GM15510 (cell line): ENCODE measurements around the gene TTLL5.

Source experiments
- POLR2A ChIP-seq: IDR thresholded peaks from 3 replicates; pipeline ENCODE4 v1.6.1; 2011; ENCODE audit warnings: borderline replicate concordance; ENCODE audit not compliant: insufficient read length; ENCODE audit errors: extremely low read depth

Gene TTLL5

DNA sequence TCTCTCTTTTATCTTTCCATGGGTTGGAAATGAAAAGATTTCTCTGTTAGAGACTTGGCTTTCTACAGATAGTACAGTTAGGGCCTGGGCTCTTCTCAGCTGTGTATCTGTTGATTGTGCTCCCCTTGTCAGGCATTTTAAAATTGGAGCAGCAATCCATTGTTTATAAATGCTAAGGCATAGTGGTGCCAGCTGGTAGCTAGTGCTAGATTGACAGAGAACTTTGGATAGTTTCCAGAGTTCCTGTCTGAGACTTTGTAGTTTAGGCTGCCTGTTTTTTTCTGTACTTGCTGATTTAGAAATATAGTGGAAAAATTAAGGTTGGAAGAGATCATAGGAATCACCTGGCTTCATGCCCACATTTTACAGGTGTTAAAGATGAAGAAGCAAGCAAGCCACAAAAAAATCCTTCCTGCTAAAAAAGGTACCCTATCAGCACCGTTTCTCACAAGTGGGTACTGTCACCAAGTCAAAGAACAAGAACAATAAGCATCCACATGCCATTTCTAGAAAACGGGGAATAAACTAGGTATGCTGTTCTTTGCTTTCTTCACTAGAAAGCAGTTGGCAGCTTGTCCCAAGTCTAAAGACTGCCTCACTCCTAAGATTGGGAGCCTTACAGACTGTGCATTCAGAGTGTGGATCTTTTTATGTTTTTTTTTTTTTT, 6.2 kb downstream of the TTLL5 start:
- TF ChIP-seq POLR2A = no peak

DNA sequence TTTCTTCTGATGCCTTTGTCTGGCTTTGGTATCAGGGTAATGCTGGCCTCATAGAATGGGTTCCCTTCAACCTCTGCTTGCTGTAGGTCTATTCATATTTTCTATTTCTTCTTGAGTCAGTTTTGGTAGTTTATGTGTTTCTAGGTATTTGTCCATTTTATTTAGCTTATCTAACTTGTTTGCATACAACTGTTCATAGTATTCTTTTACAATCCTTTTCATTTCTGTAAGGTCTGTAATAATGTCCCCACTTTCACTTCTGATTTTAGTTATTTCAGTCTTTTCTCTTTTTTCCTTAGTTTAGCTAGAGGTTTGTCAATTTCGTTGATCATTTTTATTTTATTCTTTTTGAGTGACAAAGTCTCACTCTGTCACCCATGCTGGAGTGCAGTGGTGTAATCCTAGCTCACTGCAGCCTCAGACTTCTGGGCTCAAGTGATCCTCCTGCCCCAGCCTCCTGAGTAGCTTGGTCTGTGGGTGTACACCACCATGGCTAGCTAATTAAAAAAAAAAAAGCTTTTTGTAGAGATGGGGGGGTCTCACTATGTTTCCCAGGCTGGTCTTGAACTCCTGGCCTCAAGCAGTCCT, 11.7 kb downstream of the TTLL5 start:
- no peak for TF ChIP-seq POLR2A

GRCh38 chr14:75673345-75674035, 12.4 kb downstream of the TTLL5 start:
- no peak for TF ChIP-seq POLR2A

DNA sequence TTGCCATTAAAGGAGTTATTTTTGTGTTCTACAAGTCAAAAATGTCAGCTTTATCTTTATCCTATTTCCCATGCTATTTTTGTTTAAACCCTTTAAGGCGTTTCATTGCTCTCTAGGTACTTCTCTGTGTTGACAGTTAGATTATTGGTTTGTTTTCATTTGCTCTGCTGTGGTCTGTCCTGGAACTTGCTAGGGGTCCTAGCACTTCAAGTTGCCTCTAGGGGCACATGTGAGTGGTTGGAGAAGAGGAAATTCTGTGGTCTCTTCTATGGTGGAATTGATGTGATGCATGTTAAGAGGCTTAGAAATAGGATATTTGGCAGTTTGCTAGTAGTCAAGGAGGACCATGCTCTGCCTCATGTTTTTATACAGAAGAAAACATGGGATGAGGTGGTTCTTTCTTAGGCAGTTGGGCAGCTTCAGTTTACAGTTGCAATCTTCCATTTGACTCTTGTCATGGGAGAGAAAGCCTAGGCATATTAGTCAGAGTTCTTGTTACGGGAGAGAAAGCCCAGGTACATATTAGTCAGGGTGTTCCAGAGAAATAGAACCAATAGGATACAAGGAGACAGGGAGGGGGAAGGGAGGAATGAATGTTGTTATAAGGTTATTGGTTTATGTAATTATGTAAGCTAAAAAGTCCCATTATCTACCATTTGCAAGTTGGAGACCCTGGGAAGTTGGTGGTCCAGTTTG, 14.4 kb downstream of the TTLL5 start:
- no peak for TF ChIP-seq POLR2A

DNA sequence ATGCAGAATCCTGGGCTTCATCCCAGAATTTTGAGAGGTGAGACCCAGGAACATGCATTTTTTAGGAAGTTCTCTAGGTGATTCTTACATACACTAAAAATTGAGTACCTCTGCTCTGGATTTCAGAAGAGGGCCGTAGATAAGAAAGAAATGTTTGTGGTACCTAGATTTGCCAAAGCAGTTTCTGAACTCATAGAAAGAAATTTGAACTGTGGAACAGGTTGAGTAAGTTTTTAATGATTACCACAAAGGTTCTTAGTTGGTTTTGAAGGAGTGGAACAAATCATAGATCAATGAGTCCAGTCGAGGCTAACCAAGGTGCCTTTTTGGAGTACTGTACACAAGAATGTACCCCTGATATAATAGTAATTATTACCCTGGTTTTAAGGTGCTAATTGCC, 24.9 kb downstream of the TTLL5 start:
- no peak for TF ChIP-seq POLR2A

- no peak for TF ChIP-seq POLR2A
Measured at GRCh38 chr14:75689012-75689411, 28.0 kb downstream of the TTLL5 start.

DNA sequence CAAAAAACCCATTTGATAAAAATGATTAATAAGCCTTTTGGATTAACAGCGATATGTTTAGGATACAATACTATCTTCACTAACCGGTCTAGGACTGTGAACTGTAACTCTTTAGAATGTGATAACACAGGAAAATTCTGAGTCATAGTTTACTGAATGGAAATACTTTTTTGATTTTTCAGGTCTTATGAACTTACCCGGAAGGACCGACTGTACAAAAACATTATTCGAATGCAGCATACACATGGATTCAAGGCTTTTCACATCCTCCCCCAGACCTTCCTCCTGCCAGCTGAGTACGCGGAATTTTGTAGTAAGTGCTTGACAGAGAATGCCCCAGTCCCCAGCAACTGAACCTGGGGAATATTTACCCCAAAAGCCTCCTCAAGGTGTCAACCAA, 29.0 kb downstream of the TTLL5 start:
- no peak for TF ChIP-seq POLR2A

GRCh38 chr14:75697386-75697785, 36.3 kb downstream of the TTLL5 start:
- no peak for TF ChIP-seq POLR2A

GRCh38 chr14:75697918-75698317, 36.9 kb downstream of the TTLL5 start:
- no peak for TF ChIP-seq POLR2A

DNA sequence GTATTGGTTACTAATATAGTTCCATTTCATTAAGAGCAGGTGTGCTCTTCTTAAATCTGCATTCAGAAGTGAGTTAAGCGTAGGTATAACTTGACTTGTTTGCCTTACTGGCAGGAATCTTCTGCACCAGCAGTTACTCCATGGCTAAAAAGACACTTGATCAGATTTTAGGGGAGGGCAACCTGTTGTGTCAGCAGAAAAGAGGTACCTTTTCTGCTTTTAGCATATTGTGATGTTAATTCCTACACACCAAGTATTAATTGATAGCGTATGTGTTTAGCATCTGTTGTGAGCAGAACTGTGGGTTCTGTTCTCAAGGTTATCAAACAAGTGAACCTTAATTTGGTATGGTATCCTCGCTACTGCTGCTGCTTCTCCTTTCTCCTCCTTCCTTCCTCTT, 38.3 kb downstream of the TTLL5 start:
- TF ChIP-seq POLR2A = no peak

DNA sequence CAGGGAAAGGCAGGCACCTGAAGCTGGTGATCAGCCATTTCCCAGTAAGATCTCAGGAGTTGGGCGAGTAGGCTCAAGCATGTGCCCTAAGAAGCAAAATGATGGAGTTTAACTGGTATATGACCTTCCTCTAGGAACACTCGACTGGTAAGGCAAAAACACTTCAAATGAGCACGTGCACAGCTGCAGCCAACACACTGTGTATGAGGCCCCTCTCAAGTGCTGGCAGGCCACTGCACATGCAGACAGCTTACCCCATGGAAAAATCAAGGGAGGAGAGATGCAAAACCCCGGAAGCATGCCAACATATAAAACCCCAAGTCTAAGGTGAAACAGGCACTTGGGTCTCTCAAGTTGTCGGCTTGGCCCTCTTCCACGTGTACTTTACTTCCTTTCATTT, 39.2 kb downstream of the TTLL5 start:
- no peak for TF ChIP-seq POLR2A

DNA sequence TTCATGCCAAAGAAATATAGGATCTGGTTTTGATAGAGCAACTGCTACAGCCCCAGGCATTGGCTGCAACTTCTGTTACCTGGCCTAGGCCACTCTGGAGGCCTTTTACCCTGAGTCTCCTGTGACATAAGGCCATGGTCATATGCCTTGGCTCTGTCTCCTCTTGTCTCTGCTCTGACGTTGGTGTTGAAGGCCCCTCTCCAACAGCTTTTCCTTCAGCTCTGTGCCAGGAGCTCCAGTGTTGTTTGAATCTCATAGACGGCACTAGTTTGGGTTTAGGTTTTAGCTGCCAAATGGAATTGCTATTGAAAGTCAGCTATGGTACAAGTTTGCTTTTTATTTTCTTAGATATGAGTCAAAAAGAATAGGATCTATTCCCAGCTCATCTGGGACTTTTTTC, 41.1 kb downstream of the TTLL5 start:
- TF ChIP-seq POLR2A = no peak

GRCh38 chr14:75702616-75703261, 41.7 kb downstream of the TTLL5 start:
- no peak for TF ChIP-seq POLR2A

DNA sequence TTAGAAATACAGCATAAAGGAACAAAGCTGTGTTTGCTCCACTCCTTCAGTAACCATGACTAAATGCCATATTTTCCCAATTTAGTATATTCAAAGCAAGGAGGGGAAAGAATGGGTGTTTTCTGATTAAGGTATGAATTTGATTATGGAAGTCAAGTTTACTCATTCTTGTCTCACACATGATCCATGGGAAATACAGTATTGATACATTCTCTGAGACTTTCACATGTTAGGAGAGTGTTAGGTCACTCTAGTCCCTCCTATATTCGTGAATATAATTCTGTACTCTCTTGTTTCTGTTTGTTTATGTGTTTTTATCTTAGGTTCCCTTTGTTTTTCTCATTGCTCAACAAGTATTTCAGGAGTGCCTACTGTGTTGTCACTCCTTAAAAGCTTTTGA, 42.4 kb downstream of the TTLL5 start:
- no peak for TF ChIP-seq POLR2A

GRCh38 chr14:75705014-75705413, 44.0 kb downstream of the TTLL5 start:
- no peak for TF ChIP-seq POLR2A
